Measurements from ENCODE around the gene RAB7B. TPM values are rescaled to one million over a fixed set of nuclear protein-coding genes. Genes with fewer than 3 reads are reported as not detected.

Gene RAB7B
- total RNA-seq, 1 experiment from 2014 or later, result not detected

- ChIA-PET CTCF (interaction anchor here (0.9 to 5.3 kb wide), 6 partner anchors 11 to 291 kb away, joined by 3 to 62 read pairs (median 5); no protein-coding TSS in a partner anchor), POLR2A (no interaction called here)
- no peaks in the 10 kb centered on the region; the same call in 1 of the 2 replicates for H3K27me3 Mint-ChIP-seq (ENCODE audit: low read depth)
- no peak overlapping the region for H3K4me3 Mint-ChIP-seq
- H3K36me3 Mint-ChIP-seq, result no peaks in the 10 kb centered on the region
- ATAC-seq (no peak), DNase-seq (ENCODE audit: low spot score) (no peak)
- TF ChIP-seq ZBTB43 (CRISPR knock-in tag; IDR thresholded peaks at IDR 0.05) (no peak), ESRRA (CRISPR knock-in tag; IDR thresholded peaks at IDR 0.05; ENCODE audit: borderline replicate concordance) (no peak), ZNF423 (CRISPR knock-in tag; IDR thresholded peaks at IDR 0.05) (no peak), ZNF121 (CRISPR knock-in tag; IDR thresholded peaks at IDR 0.05) (no peak), ZSCAN18 (CRISPR knock-in tag; IDR thresholded peaks at IDR 0.05) (no peak), HMGXB4 (CRISPR knock-in tag; IDR thresholded peaks at IDR 0.05) (no peak), PRRX2 (CRISPR knock-in tag; IDR thresholded peaks at IDR 0.05) (no peak), ATF6 (CRISPR knock-in tag; IDR thresholded peaks at IDR 0.05) (no peak), ZNF263 (CRISPR knock-in tag; IDR thresholded peaks at IDR 0.05; ENCODE audit: low read depth) (no peak), CREM (CRISPR knock-in tag; IDR thresholded peaks at IDR 0.05) (no peak), GRHL2 (CRISPR knock-in tag; IDR thresholded peaks at IDR 0.05; ENCODE audit: insufficient replicate concordance, severe bottlenecking) (no peak), E2F1 (CRISPR knock-in tag; IDR thresholded peaks at IDR 0.05) (no peak), JUN (CRISPR knock-in tag; IDR thresholded peaks at IDR 0.05) (no peak), ZBTB21 (CRISPR knock-in tag; IDR thresholded peaks at IDR 0.05; ENCODE audit: borderline replicate concordance) (no peak)
- H3K27ac Mint-ChIP-seq, result no peak overlapping the region
- no peaks in the 10 kb centered on the region for H3K9me3 Mint-ChIP-seq
- H3K4me1 Mint-ChIP-seq, result peaks cover 19% of the 10 kb centered on the region
These were observed 52.9 kb downstream of the RAB7B start for GRCh38 chr1:205950280-205950679.

GRCh38 chr1:205949753-205950152 lies 53.4 kb downstream of the RAB7B start:
- no peaks in the 10 kb centered on the region for H3K36me3 Mint-ChIP-seq
- DNase-seq (ENCODE audit: low spot score) (no peak), ATAC-seq (no peak)
- no peaks in the 10 kb centered on the region for H3K9me3 Mint-ChIP-seq
- H3K4me3 Mint-ChIP-seq, result no peak overlapping the region
- H3K4me1 Mint-ChIP-seq, result peaks cover 16% of the 10 kb centered on the region
- no peak overlapping the region for H3K27ac Mint-ChIP-seq
- TF ChIP-seq RORB (CRISPR knock-in tag; IDR thresholded peaks at IDR 0.05) (no peak), NR1H2 (CRISPR knock-in tag; IDR thresholded peaks at IDR 0.05) (no peak), MYBL2 (CRISPR knock-in tag; IDR thresholded peaks at IDR 0.05) (no peak), AFF4 (CRISPR knock-in tag; IDR thresholded peaks at IDR 0.05; ENCODE audit: borderline replicate concordance) (no peak), CREB1 (CRISPR knock-in tag; IDR thresholded peaks at IDR 0.05) (no peak), JAZF1 (CRISPR knock-in tag; IDR thresholded peaks at IDR 0.05) (no peak), ZNF423 (CRISPR knock-in tag; IDR thresholded peaks at IDR 0.05) (no peak), HMGA2 (CRISPR knock-in tag; IDR thresholded peaks at IDR 0.05) (no peak), RELA (CRISPR knock-in tag; IDR thresholded peaks at IDR 0.05; ENCODE audit: borderline replicate concordance) (no peak), ZMAT4 (CRISPR knock-in tag; IDR thresholded peaks at IDR 0.05) (no peak), TEAD4 (CRISPR knock-in tag; IDR thresholded peaks at IDR 0.05) (no peak)
- H3K27me3 Mint-ChIP-seq (ENCODE audit: low read depth), result no peaks in the 10 kb centered on the region; the same call in 1 of the 2 replicates
- CTCF ChIA-PET, result interaction anchor here (0.9 to 5.3 kb wide), 4 partner anchors 11 to 158 kb away, joined by 3 to 62 read pairs (median 13); no protein-coding TSS in a partner anchor
- POLR2A ChIA-PET, result no interaction called here

Data from WTC11 (cell line).